Measurements from ENCODE around the gene S100A12.

S100A12 gene

GRCh38 chr1:153352523-153352922 is 22.9 kb downstream of the S100A12 start:
- TF ChIP-seq GATA2 (IDR thresholded peaks at IDR 0.05; ENCODE audit: low read depth, low read length), result no peak
- TF ChIP-seq GATA3 (IDR thresholded peaks at IDR 0.05; ENCODE audit: low read depth, low read length), result no peak

- TF ChIP-seq GATA2 (IDR thresholded peaks at IDR 0.05; ENCODE audit: low read depth, low read length), result no peak
- TF ChIP-seq GATA3 (IDR thresholded peaks at IDR 0.05; ENCODE audit: low read depth, low read length), result no peak
Observed at GRCh38 chr1:153350321-153350957, 25.0 kb downstream of the S100A12 start.

- TF ChIP-seq GATA3 (IDR thresholded peaks at IDR 0.05; ENCODE audit: low read depth, low read length) (no peak), GATA2 (IDR thresholded peaks at IDR 0.05; ENCODE audit: low read depth, low read length) (no peak)
Observed at GRCh38 chr1:153349363-153350320, 25.8 kb downstream of the S100A12 start.

GRCh38 chr1:153348511-153349362 is 26.7 kb downstream of the S100A12 start, which contains the start of gene PGLYRP4:
Gene PGLYRP4 (minus strand): TSS chr1:153348841. CDS start chr1:153347932, 909 bp downstream.
- TF ChIP-seq GATA3 (IDR thresholded peaks at IDR 0.05; ENCODE audit: low read depth, low read length) (no peak), GATA2 (IDR thresholded peaks at IDR 0.05; ENCODE audit: low read depth, low read length) (no peak)

- TF ChIP-seq GATA3 (IDR thresholded peaks at IDR 0.05; ENCODE audit: low read depth, low read length), result no peak
Observed at GRCh38 chr1:153347856-153348255, 27.6 kb downstream of the S100A12 start.

GRCh38 chr1:153346077-153346723 is 29.2 kb downstream of the S100A12 start:
- no peak for TF ChIP-seq GATA3 (IDR thresholded peaks at IDR 0.05; ENCODE audit: low read depth, low read length)

- TF ChIP-seq GATA2 (IDR thresholded peaks at IDR 0.05; ENCODE audit: low read depth, low read length) (no peak), GATA3 (IDR thresholded peaks at IDR 0.05; ENCODE audit: low read depth, low read length) (no peak)
Observed at GRCh38 chr1:153345187-153346076, 30.0 kb downstream of the S100A12 start.

- TF ChIP-seq GATA2 (IDR thresholded peaks at IDR 0.05; ENCODE audit: low read depth, low read length), result no peak
Observed at GRCh38 chr1:153344718-153345025, 30.7 kb downstream of the S100A12 start.

- TF ChIP-seq GATA3 (IDR thresholded peaks at IDR 0.05; ENCODE audit: low read depth, low read length) (no peak), GATA2 (IDR thresholded peaks at IDR 0.05; ENCODE audit: low read depth, low read length) (no peak)
Observed at GRCh38 chr1:153343811-153344717, 31.4 kb downstream of the S100A12 start.

- TF ChIP-seq GATA2 (IDR thresholded peaks at IDR 0.05; ENCODE audit: low read depth, low read length) (no peak), GATA3 (IDR thresholded peaks at IDR 0.05; ENCODE audit: low read depth, low read length) (no peak)
Observed at GRCh38 chr1:153343040-153343681, 32.3 kb downstream of the S100A12 start.

GRCh38 chr1:153342178-153342577 is 33.2 kb downstream of the S100A12 start:
- TF ChIP-seq GATA2 (IDR thresholded peaks at IDR 0.05; ENCODE audit: low read depth, low read length) (no peak), GATA3 (IDR thresholded peaks at IDR 0.05; ENCODE audit: low read depth, low read length) (no peak)

Measured in SH-SY5Y (cell line).